ENCODE data around the gene PDE3B. TPM values are rescaled to one million over a fixed set of nuclear protein-coding genes. Genes with fewer than 3 reads are reported as not detected.
A peak's percentile ranks its signal among the peaks of the same experiment; 100 is the strongest.

PDE3B gene
- total and polyA plus RNA-seq, 9 of the 15 experiments (the other 6 are each of a cell fraction or from before 2014, with no cell fraction given) = 2.3 to 22.5 (median 12.2) TPM

- TF ChIP-seq GABPB1 (CRISPR knock-in tag; IDR thresholded peaks at IDR 0.05) = peak; percentile 57; the same call in 1 of the 2 replicates
- TF ChIP-seq NFXL1 (CRISPR knock-in tag; IDR thresholded peaks at IDR 0.05) = no peak
- TF ChIP-seq GATAD2B (IDR thresholded peaks at IDR 0.05; ENCODE audit: borderline replicate concordance) = peak; percentile 19; the same call in 1 of the 2 replicates
- 0 out of 2 replicates have a peak, but pooled peaks have one; percentile 12 for TF ChIP-seq ZFP91 (CRISPR knock-in tag; IDR thresholded peaks at IDR 0.05)
- peak; percentile 21; the same call in 1 of the 2 replicates for TF ChIP-seq CREB1 (IDR thresholded peaks at IDR 0.05)
- peak; percentile 44; the same call in 1 of the 2 replicates for TF ChIP-seq CREB1 (CRISPR knock-in tag; IDR thresholded peaks at IDR 0.05)
- TF ChIP-seq ZNF407 (IDR thresholded peaks at IDR 0.05; ENCODE audit: low read depth) = no peak
- TF ChIP-seq ATF7 (IDR thresholded peaks at IDR 0.05) = peak; percentile 47; the same call in 1 of the 2 replicates
- TF ChIP-seq USF2 (CRISPR knock-in tag; IDR thresholded peaks at IDR 0.05) = no peak
- 0 out of 2 replicates have a peak, but pooled peaks have one; percentile 51 for TF ChIP-seq ZNF143 (CRISPR knock-in tag; IDR thresholded peaks at IDR 0.05)
- peak; percentile 54; the same call in 1 of the 2 replicates for TF ChIP-seq ZBTB33 (CRISPR knock-in tag; IDR thresholded peaks at IDR 0.05)
- no peak for TF ChIP-seq HNRNPLL (IDR thresholded peaks at IDR 0.05; ENCODE audit: low read depth, low read length, poor library complexity, severe bottlenecking)
Measured at GRCh38 chr11:14643697-14644225, at the start of gene PDE3B (continued).

All from K562 (cell line).